ENCODE measurements around the gene OR2H2. TPM values are rescaled to one million over a fixed set of nuclear protein-coding genes. Genes with fewer than 3 reads are reported as not detected.

Gene OR2H2
- total and polyA plus RNA-seq, 4 donors: not detected

- peaks cover 0 to under 1% (median 0%) of the 10 kb centered on the region in 4 donors for H3K9me3 ChIP-seq (ENCODE audit: control insufficient read depth in 4 of 4, low read length in 3 of 4)
- H3K4me3 ChIP-seq (ENCODE audit: low read depth in 1 of 3, low read length in 3 of 3): no peak overlapping the region
- peaks cover 0 to 13% (median 6%) of the 10 kb centered on the region in 4 donors for H3K4me1 ChIP-seq (ENCODE audit: control insufficient read depth in 4 of 4, insufficient read depth in 4 of 4, low read length in 3 of 4)
- H3K9ac ChIP-seq (ENCODE audit: low read depth in 1 of 2, low read length in 2 of 2): no peak overlapping the region
- TF ChIP-seq EGR1 (IDR thresholded peaks at IDR 0.05; ENCODE audit: low read depth in 2 of 2) (no peak), JUND (IDR thresholded peaks at IDR 0.05) (no peak), REST (IDR thresholded peaks at IDR 0.05) (no peak), GABPA (IDR thresholded peaks at IDR 0.05 in 1 of 2, conservative IDR thresholded peaks at IDR 0.05 in 1 of 2) (no peak), ZBTB33 (IDR thresholded peaks at IDR 0.05) (no peak), SP1 (IDR thresholded peaks at IDR 0.05) (no peak), NR2F2 (IDR thresholded peaks at IDR 0.05) (no peak), HNF4A (conservative IDR thresholded peaks at IDR 0.05) (no peak), ATF3 (IDR thresholded peaks at IDR 0.05) (no peak), CTCF (IDR thresholded peaks at IDR 0.05; ENCODE audit: low read depth, low read length, missing input control) (no peak), MAX (IDR thresholded peaks at IDR 0.05) (no peak), RAD21 (IDR thresholded peaks at IDR 0.05) (no peak), RXRA (IDR thresholded peaks at IDR 0.05) (no peak), TAF1 (conservative IDR thresholded peaks at IDR 0.05) (no peak), HNF4G (IDR thresholded peaks at IDR 0.05) (no peak), YY1 (IDR thresholded peaks at IDR 0.05) (no peak), FOXA1 (IDR thresholded peaks at IDR 0.05) (no peak), FOXA2 (IDR thresholded peaks at IDR 0.05) (no peak)
- 93% methylated on average over 22 of the region's 22 CpGs for WGBS
- DNase-seq (ENCODE audit: low spot score): no peak
- no peak overlapping the region for H3K27ac ChIP-seq (ENCODE audit: low read depth in 1 of 2, low read length in 2 of 2)
- H3K27me3 ChIP-seq (ENCODE audit: control insufficient read depth in 4 of 4, insufficient read depth in 4 of 4, low read length in 3 of 4): peaks cover 0 to 3% (median 0%) of the 10 kb centered on the region in 4 donors
- peaks cover 0 to 1% (median 0%) of the 10 kb centered on the region in 4 donors for H3K36me3 ChIP-seq (ENCODE audit: control insufficient read depth in 4 of 4, insufficient read depth in 3 of 4, low read depth in 1 of 4, low read length in 3 of 4)
Measured at GRCh38 chr6:29558439-29559079, 26.4 kb upstream of the OR2H2 start.

Data from liver (tissue), 9 donors.